NCI-H2107 (cell line): ENCODE data around the gene OPA1.
A peak's percentile ranks its signal among the peaks of the same experiment; 100 is the strongest.

ENCODE experiments used
- DNase-seq: peaks from one replicate; lab custom pipeline; 2025; lab: John Stamatoyannopoulos, UW

The OPA1 gene

GRCh38 chr3:193592841-193593667 is at the start of gene OPA1:
OPA1 (plus strand) TSS chr3:193593208; CDS start chr3:193593378, 170 bp downstream.
- DNase-seq = peak; percentile 100

- DNase-seq = no peak
Observed at GRCh38 chr3:193544289-193544688, 48.7 kb upstream of the OPA1 start.

- no peak for DNase-seq
Observed at GRCh38 chr3:193545304-193545703, 47.7 kb upstream of the OPA1 start.

GRCh38 chr3:193546129-193546528 is 46.9 kb upstream of the OPA1 start:
- no peak for DNase-seq

- DNase-seq = no peak
Observed at GRCh38 chr3:193548406-193548805, 44.6 kb upstream of the OPA1 start.

- no peak for DNase-seq
Observed at GRCh38 chr3:193552923-193553322, 40.1 kb upstream of the OPA1 start.

- no peak for DNase-seq
Observed at GRCh38 chr3:193553586-193553985, 39.4 kb upstream of the OPA1 start.

- DNase-seq = no peak
Observed at GRCh38 chr3:193554811-193555210, 38.2 kb upstream of the OPA1 start, which contains the start of gene ATP13A4. ATP13A4 (minus strand) TSS chr3:193554895; CDS start chr3:193554799, 96 bp downstream.

- no peak for DNase-seq
Observed at GRCh38 chr3:193556841-193557240, 36.2 kb upstream of the OPA1 start.

GRCh38 chr3:193559100-193559499 is 33.9 kb upstream of the OPA1 start:
- no peak for DNase-seq

GRCh38 chr3:193560091-193560490 is 32.9 kb upstream of the OPA1 start:
- DNase-seq = no peak

- DNase-seq = no peak
Observed at GRCh38 chr3:193560870-193561269, 32.1 kb upstream of the OPA1 start.

GRCh38 chr3:193563426-193563825 is 29.6 kb upstream of the OPA1 start:
- DNase-seq = no peak

GRCh38 chr3:193564012-193564411 is 29.0 kb upstream of the OPA1 start:
- no peak for DNase-seq

- no peak for DNase-seq
Observed at GRCh38 chr3:193569119-193569518, 23.9 kb upstream of the OPA1 start.

- DNase-seq = peak; percentile 75
Observed at GRCh38 chr3:193572426-193572908, 20.5 kb upstream of the OPA1 start.

GRCh38 chr3:193573403-193574191 is 19.4 kb upstream of the OPA1 start:
- DNase-seq = no peak

GRCh38 chr3:193574488-193575070 is 18.4 kb upstream of the OPA1 start:
- no peak for DNase-seq

GRCh38 chr3:193585530-193585929 is 7.5 kb upstream of the OPA1 start:
- DNase-seq = no peak

GRCh38 chr3:193586526-193586925 is 6.5 kb upstream of the OPA1 start:
- DNase-seq = no peak

GRCh38 chr3:193589129-193589528 is 3.9 kb upstream of the OPA1 start:
- DNase-seq = no peak

GRCh38 chr3:193589616-193590015 is 3.4 kb upstream of the OPA1 start:
- DNase-seq = no peak
